Measurements from ENCODE around the gene VAMP1.
A peak's percentile ranks its signal among the peaks of the same experiment; 100 is the strongest.

Gene VAMP1

DNA sequence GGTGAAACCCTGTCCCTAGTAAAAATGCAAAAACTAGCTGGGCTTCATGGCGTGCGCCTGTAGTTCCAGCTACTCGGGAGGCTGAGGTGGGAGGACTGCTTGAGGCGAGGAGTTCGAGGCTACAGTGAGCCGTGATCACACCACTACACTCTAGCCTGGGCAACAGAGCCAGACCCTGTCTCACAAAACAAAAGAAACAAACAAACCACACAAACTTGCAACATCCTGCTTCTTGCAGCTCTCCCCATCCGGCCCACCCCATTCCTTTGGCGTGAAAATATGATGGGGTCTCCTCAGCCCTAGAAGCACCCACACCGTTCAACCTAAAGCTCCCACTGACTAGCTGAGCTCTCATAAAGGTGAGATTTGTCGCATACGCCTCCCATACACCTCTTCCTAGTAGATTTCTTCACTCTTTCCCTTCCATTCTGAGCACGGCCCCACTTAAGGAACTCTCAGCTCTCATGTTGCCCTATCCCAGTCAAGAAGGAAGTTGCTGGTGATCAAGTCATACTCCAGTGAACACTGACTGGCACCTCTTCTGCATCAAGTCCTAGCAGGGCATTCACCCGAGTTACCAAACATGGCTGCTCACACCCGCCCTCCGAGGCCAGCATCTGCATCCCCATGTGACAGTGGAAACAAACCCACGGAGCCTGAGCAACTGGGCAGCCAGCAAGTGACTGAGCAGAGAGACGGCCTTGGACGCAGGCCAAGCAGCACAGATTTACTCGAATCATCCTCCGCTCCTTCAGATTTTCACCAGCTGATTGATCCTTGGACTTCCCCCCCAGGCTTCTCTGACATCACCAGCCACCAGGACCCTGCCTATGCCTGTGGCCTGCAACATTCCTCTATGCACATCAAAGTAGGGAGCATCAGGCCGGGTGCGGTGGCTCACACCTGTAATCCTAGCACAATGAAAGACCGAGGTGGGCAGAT lies 44.6 kb downstream of the VAMP1 start:
- DNase-seq (ENCODE audit: low spot score), result no peak

DNA sequence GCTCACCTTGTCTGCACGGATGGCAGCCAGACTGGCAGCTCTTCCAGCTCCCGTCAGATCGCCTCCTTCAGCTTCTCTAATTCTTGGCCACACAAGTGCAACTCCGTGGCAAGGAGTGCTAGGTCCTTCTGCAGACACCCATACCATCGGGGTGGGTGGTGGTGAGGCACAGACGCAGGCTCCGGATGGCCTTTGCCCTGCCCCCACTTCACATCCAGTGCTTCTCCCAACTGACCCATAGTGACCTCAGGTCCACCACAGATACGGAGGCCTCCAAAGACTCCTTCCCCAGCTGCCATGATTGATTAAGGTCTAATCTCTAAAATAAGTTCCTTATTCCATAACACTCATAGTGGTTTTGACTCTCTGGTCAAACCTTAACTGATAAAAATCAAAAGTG lies 45.6 kb downstream of the VAMP1 start:
- DNase-seq (ENCODE audit: low spot score), result no peak

DNA sequence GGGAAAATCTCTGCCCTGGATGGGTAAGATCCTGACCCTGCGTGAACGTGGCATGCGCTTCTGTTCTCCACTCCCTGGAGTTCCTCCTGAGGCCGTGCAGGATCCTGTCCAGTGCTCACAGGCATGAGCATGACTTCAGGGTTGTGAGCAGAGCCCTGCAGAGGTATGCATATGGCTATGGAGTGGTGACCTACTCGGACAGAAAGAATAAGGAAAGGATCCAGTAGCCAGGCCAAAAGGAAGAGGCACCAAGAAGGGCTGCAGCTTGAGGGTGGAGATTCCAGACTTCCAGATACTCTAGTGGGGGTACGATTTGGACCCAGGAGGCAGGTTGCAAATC lies 46.5 kb downstream of the VAMP1 start:
- no peak for DNase-seq (ENCODE audit: low spot score)

DNA sequence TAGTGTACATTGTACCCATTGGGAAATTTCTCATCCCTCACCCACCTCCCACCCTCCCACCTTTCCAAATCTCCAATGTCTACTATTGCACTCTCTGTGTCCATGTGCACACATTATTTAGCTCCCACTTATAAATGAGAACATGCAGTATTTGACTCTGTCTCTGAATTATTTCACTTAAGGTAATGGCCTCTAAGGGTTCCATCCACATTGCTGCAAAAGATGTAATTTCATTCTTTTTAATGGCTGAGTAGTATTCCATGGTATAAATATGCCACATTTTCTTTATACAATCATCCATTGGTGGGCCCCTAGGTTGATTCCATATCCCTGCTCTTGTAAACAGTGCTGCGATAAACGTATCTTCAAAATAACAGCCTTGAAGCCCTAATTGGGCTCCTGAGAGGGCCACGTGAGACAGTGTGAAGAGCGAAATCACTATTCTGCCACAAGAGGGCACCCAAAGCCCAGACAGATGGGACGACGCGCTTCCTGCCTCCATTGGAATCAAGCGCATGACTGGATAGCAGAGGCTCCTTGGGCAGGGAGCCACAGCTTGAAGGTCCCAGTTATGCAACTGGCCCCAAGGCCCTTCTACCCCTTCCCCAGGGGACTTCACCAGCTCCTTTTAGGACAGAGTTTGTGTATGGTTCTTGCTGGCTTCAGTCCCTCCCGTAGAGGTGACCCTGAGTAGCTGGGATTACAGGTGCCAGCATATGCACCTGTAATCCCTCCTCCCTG lies 47.0 kb downstream of the VAMP1 start:
- DNase-seq (ENCODE audit: low spot score), result peak; percentile 94

DNA sequence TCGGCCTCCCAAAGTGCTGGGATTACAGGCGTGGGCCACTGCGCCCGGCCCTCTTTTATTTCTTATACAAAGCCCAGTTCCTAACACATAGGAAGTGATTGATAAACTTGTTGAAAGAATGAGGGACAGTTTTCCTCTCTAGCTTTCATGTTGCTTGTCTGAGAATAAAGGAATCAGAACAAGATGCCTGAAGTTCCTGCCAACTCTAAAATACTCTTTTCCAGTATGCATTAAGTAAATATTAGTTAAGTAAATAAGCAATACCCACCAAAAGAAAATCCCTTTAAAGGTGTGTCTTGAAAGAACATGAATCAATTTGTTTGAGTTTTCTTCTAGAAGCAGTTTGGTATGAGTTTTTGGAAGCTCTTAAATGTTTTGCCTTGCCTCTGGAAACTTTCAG lies 50.1 kb downstream of the VAMP1 start:
- DNase-seq (ENCODE audit: low spot score), result no peak

DNA sequence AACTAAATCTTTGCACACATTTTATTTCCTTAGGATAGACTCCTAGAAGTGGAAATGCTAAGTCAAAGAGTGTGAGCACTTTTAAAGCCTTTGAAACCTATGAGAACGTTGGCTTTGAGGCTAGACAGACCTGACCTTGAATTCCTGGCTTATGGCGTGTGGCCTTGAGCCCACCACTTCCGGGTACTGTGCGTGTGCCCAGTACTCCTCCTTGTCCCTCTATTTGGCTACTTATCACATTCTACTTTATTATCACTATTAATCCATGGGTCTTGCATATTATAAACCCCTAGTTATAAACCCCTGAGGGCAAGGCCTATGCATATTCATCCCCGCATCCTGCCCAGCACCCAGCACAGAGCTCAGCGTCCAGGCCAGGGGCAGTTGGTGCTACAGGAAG lies 51.7 kb downstream of the VAMP1 start:
- DNase-seq (ENCODE audit: low spot score), result no peak

DNA sequence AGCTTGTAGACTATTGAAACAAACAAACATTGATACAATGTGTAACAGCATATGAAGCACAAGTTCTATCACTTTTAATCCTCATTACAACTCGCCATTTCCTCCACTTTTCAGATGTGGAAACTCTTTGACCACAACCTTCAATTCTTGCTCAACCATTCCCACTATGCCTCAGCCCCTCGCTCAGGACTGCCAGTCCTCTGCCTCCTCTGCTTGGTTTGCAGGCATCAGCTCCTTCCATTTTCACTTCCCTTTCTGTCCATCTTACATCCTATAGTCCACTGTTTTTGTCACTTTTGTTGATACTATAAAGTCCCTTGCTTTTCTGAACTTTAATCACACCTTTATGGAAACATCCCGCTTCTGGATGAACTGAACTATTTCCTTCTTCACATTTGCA lies 53.9 kb downstream of the VAMP1 start:
- no peak for DNase-seq (ENCODE audit: low spot score)

Data from GM03348 (cell line).